Mucosa of descending colon (tissue), 3 donors: Measurements from ENCODE around the gene CBS. TPM values are rescaled to one million over a fixed set of nuclear protein-coding genes. Genes with fewer than 3 reads are reported as not detected.

Experiments used
- ATAC-seq: fragments of 200-7000 bp; cut with Tn5 transposase; one replicate; pipeline ENCODE4 v1.9.1; 2020; ENCODE audit warnings: mild to moderate bottlenecking, moderate library complexity
- DNase-seq, 3 donors: peaks; one replicate each; pipeline ENCODE4 v3.0.0-alpha.2; 2020
- H3K36me3 ChIP-seq: fragments of 200-600 bp; one replicate; pipeline ENCODE4 v1.8.0; 2021; ENCODE audit warnings: low read depth, mild to moderate bottlenecking
- H3K4me1 ChIP-seq: fragments of 200-600 bp; one replicate; pipeline ENCODE4 v1.8.0; 2021; ENCODE audit warnings: low read depth, mild to moderate bottlenecking
- H3K4me3 ChIP-seq: fragments of 200-600 bp; one replicate; pipeline ENCODE4 v1.8.0; 2021; ENCODE audit warnings: mild to moderate bottlenecking
- H3K9me3 ChIP-seq: fragments of 200-600 bp; one replicate; pipeline ENCODE4 v1.8.0; 2021; ENCODE audit warnings: mild to moderate bottlenecking
- CTCF ChIP-seq: fragments of 200-600 bp; IDR thresholded peaks from one replicate; pipeline ENCODE4 v1.8.0; 2022; ENCODE audit warnings: antibody characterized with exemption, mild to moderate bottlenecking
- intact Hi-C, 2 donors: fragments of 100-400 bp; cut with DNase I in 1 of 2; cut with micrococcal nuclease in 1 of 2; formaldehyde crosslinking; loops; one replicate each; pipeline versions ENCODE4 v1.11.0 to v1.11.1; 2022; cut with DNase I, micrococcal nuclease
- total RNA-seq, 3 donors: library from RNA; stranded (reverse); fragmentation: NEBNext Ultra II Directional in 2 of 3; extraction: Animal tissue kit (Norgen Biotek cat#: 25700) in 2 of 3; gene quantifications; one replicate each; pipeline versions ENCODE4 v1.2.1 to v1.2.4, GENCODE V29; 2021 to 2023
- donor health status: DM: no; HTN: no; CAD: no; lungs with moderate emphysema.
- donor health status: DM: no; HTN: no; CAD: no.
- donor health status: DM: no; HTN: yes; CAD: no.

CBS gene
- total RNA-seq, 3 donors from 2014 or later: 4.5 to 5.8 (median 4.6) TPM

- Histone ChIP-seq H3K36me3 (no peaks in the 10 kb centered on the region), H3K9me3 (no peaks in the 10 kb centered on the region), H3K4me3 (no peak overlapping the region), H3K4me1 (no peaks in the 10 kb centered on the region)
- DNase-seq (no peak), ATAC-seq (no peak)
- intact Hi-C loops: no loop called here
- no peak for TF ChIP-seq CTCF
These were observed 41.5 kb downstream of the CBS start for GRCh38 chr21:43034101-43034500.

- intact Hi-C loops: no loop called here
- Histone ChIP-seq H3K4me1 (no peaks in the 10 kb centered on the region), H3K9me3 (no peaks in the 10 kb centered on the region), H3K36me3 (no peaks in the 10 kb centered on the region), H3K4me3 (no peak overlapping the region)
- DNase-seq (no peak), ATAC-seq (no peak)
- TF ChIP-seq CTCF: no peak
These were observed 44.5 kb downstream of the CBS start for GRCh38 chr21:43031121-43031619.

- Histone ChIP-seq H3K9me3 (no peaks in the 10 kb centered on the region), H3K4me1 (no peaks in the 10 kb centered on the region), H3K36me3 (no peaks in the 10 kb centered on the region), H3K4me3 (no peak overlapping the region)
- intact Hi-C loops: no loop called here
- ATAC-seq (no peak), DNase-seq (no peak)
- no peak for TF ChIP-seq CTCF
These were observed 45.9 kb downstream of the CBS start for GRCh38 chr21:43029785-43030184.

- DNase-seq (no peak), ATAC-seq (no peak)
- H3K4me1 ChIP-seq: no peaks in the 10 kb centered on the region
- no peak overlapping the region for H3K4me3 ChIP-seq
- no peaks in the 10 kb centered on the region for H3K36me3 ChIP-seq
- intact Hi-C loops: no loop called here
- no peak for TF ChIP-seq CTCF
- no peaks in the 10 kb centered on the region for H3K9me3 ChIP-seq
These were observed 47.5 kb downstream of the CBS start for GRCh38 chr21:43027846-43028731.

GRCh38 chr21:43025636-43026180 is 49.9 kb downstream of the CBS start:
- ATAC-seq (no peak), DNase-seq (no peak)
- Histone ChIP-seq H3K36me3 (no peaks in the 10 kb centered on the region), H3K4me1 (no peaks in the 10 kb centered on the region), H3K4me3 (no peak overlapping the region), H3K9me3 (no peaks in the 10 kb centered on the region)
- TF ChIP-seq CTCF: no peak
- intact Hi-C loops: no loop called here
